ENCODE results near the gene ST6GAL1. TPM values are rescaled to one million over a fixed set of nuclear protein-coding genes. Genes with fewer than 3 reads are reported as not detected.

The ST6GAL1 gene
- 17.5 and 52.1 TPM in 2 replicates for total RNA-seq

GRCh38 chr3:186930143-186930640 lies at the start of gene ST6GAL1:
Gene ST6GAL1 (plus strand): TSS chr3:186930526. CDS start chr3:187042704, 112,178 bp downstream.

Other genes starting within 250 kb of the ST6GAL1 start
- not detected in 2 replicates for gene KNG1, start 213.2 kb upstream of the ST6GAL1 start, total RNA-seq
- 175 and 285 TPM in 2 replicates for gene EIF4A2, start 146.9 kb upstream of the ST6GAL1 start, total RNA-seq
- 37.5 and 73.3 TPM in 2 replicates for gene RFC4, start 124.0 kb upstream of the ST6GAL1 start, total RNA-seq
- gene ADIPOQ, start 87.8 kb upstream of the ST6GAL1 start, total RNA-seq, result not detected in 2 replicates
- gene RPL39L, start 209.0 kb downstream of the ST6GAL1 start, total RNA-seq, result 60.1 and 74.9 TPM in 2 replicates

All from hair follicular keratinocyte (primary cell).